ENCODE data around the gene HIRA.

HIRA gene

DNA sequence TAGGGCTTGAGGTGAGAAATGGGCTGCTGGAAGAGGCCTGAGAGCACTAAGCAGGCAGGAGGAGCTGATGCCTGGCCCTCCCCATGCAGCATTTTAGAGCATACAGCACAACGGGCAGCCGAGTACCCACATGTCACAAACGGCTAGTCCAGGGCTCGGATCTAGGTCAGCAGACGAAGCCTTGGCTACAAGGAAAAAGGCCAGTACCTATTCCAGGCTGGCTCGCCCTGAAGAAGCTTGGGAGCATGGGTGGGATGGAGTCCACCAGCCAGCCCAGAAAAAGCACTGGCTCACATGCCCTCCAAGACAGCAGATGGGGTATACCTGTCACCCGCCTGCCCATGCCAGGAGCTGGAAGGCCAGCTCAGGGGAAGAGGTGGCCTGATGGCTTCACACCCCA lies 37.9 kb upstream of the HIRA start:
- no peaks in the 10 kb centered on the region for H3K4me1 ChIP-seq (ENCODE audit: insufficient read depth, low read length)
- H3K36me3 ChIP-seq (ENCODE audit: insufficient read depth, low read length): peaks cover 91% of the 10 kb centered on the region
- H3K27me3 ChIP-seq (ENCODE audit: insufficient read depth, low read length): no peaks in the 10 kb centered on the region
- no peaks in the 10 kb centered on the region for H3K9me3 ChIP-seq (ENCODE audit: low read length)
- H3K4me3 ChIP-seq (ENCODE audit: low read length): no peak overlapping the region
- H2AFZ ChIP-seq (ENCODE audit: low read depth, low read length): no peak overlapping the region

DNA sequence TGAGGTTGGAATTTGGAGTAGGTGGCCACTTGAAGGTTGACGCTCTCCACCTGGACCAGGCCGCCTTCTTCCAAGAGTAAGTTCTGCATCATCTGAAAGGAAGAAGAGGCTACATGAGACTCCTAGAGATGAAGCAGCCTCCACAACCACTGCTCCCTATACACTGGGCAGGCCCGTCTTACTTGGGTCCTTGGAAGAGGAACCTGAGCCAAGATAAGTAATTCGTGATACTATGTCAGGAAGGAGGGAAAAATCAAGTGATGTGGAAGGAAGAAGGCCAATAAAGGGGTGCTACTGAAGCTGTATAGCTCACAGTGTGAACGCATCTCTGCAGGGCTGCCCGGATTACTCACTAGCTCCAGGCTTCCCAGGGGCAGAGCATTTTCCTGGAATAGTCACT lies 36.4 kb upstream of the HIRA start:
- no peaks in the 10 kb centered on the region for H3K4me1 ChIP-seq (ENCODE audit: insufficient read depth, low read length)
- H2AFZ ChIP-seq (ENCODE audit: low read depth, low read length): no peak overlapping the region
- no peak overlapping the region for H3K4me3 ChIP-seq (ENCODE audit: low read length)
- H3K36me3 ChIP-seq (ENCODE audit: insufficient read depth, low read length): peaks cover 89% of the 10 kb centered on the region
- no peaks in the 10 kb centered on the region for H3K27me3 ChIP-seq (ENCODE audit: insufficient read depth, low read length)
- no peaks in the 10 kb centered on the region for H3K9me3 ChIP-seq (ENCODE audit: low read length)

DNA sequence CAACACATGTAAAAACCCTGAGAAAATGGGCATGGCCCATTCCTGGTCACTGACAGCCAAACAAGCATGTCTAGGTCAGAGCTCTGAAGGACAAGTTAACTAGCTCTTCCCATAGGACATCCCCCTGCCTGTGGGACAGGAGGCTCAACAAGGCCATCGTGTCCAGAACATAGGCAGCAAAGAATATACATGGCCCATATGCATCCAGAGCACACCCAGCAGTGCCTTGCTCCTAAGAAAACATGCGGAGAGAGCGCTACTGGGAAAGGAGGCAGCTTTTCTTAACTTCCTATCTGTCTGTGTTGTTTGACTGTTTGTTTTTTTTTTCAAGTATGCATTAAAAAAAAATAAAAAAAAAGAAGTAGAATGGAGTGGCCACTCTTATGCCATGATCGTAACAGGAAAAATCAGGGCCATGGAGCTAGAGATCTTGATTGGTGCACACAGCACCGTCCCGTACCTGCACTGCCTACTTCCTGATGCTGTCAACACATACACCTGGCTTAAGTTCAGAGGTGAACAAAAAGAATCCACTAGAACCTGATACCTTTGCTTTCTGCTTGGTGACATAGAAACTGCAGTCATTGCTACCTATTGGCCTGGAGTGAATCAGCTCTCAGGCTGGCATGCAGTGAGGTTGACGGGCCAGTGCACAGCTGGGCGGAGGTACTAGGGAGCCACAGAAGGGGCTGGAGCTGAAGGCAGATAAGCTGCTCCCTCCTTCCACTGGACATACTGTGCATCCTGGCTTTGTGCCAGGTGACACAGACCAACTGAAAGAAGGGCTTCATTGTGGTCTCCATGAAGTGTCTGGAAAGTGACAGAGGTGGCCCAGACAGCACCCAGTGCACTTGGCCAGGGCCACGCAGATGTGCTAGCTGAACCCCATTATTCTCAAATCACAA lies 35.6 kb upstream of the HIRA start:
- peaks cover 81% of the 10 kb centered on the region for H3K36me3 ChIP-seq (ENCODE audit: insufficient read depth, low read length)
- H3K4me1 ChIP-seq (ENCODE audit: insufficient read depth, low read length): no peaks in the 10 kb centered on the region
- H3K4me3 ChIP-seq (ENCODE audit: low read length): no peak overlapping the region
- no peak overlapping the region for H2AFZ ChIP-seq (ENCODE audit: low read depth, low read length)
- H3K27me3 ChIP-seq (ENCODE audit: insufficient read depth, low read length): no peaks in the 10 kb centered on the region
- no peaks in the 10 kb centered on the region for H3K9me3 ChIP-seq (ENCODE audit: low read length)

DNA sequence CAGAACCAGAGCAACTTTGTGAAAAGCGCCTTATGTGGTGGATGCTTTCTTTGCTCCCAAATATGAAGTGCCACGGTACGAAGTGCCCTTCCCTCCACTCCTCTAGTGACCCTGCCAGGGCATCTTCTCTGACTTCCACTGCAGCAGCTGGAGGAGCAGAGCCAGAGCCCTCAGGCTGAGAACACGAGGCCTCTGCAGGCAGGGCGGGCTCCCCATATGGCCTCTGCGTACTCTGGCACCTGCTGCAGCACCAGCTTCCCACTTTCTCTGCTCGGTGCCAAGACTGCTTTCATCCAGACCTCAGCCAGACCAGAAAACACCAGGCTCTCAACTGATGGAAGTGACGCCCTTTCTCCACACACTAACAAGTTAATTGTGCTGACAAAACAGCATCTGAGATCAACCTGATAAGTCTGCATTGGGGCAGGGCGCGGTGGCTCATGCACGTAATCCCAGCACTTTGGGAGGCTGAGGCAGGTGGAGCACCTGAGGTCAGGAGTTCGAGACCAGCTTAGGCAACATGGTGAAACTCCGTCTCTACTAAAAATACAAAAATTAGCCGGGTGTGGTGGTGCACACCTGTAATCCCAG lies 34.7 kb upstream of the HIRA start:
- Histone ChIP-seq H3K36me3 (ENCODE audit: insufficient read depth, low read length) (peaks cover 77% of the 10 kb centered on the region), H3K4me3 (ENCODE audit: low read length) (no peak overlapping the region), H2AFZ (ENCODE audit: low read depth, low read length) (no peak overlapping the region), H3K4me1 (ENCODE audit: insufficient read depth, low read length) (no peaks in the 10 kb centered on the region), H3K9me3 (ENCODE audit: low read length) (no peaks in the 10 kb centered on the region), H3K27me3 (ENCODE audit: insufficient read depth, low read length) (no peaks in the 10 kb centered on the region)

DNA sequence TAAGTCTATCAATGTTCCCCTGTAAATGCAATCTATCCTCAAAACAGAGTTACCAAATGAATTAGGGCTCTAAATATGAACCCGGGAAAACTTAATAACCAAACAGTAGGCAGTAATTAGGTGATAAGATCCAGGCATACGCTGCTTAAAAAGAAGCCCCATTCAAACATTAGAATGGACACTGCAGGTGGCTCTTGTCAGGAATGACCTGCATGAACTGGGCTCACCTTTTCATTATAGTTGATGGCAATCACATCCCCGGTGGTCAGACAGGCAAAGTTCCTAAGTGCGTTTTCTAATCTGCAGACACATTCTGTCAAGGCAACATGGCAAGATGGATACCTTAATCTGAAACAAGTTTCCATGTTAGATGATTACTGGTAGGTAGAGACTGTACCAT lies 33.4 kb upstream of the HIRA start:
- Histone ChIP-seq H2AFZ (ENCODE audit: low read depth, low read length) (no peak overlapping the region), H3K4me1 (ENCODE audit: insufficient read depth, low read length) (no peaks in the 10 kb centered on the region), H3K27me3 (ENCODE audit: insufficient read depth, low read length) (no peaks in the 10 kb centered on the region), H3K9me3 (ENCODE audit: low read length) (no peaks in the 10 kb centered on the region), H3K4me3 (ENCODE audit: low read length) (no peak overlapping the region), H3K36me3 (ENCODE audit: insufficient read depth, low read length) (peaks cover 77% of the 10 kb centered on the region)

DNA sequence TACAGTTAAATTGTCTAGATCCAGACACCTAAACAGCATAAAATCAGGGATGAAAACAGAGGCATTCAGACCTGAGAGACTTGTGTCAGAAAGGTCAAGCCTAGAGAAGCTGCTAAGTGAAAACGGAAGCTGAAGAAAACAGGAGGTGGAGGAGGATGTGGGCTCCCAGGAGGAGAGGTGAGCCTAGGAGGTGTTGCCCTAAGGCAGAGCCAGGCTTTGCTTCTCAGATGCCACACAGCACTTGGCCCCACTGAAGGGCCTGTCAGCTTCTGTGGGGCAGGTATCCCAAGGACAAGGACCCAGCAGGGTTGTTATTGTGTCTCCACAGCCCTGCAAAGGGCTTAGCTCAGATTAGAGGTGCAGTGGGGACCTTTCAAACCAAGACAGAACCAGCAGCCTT lies 33.0 kb upstream of the HIRA start:
- Histone ChIP-seq H3K27me3 (ENCODE audit: insufficient read depth, low read length) (no peaks in the 10 kb centered on the region), H3K4me1 (ENCODE audit: insufficient read depth, low read length) (no peaks in the 10 kb centered on the region), H3K4me3 (ENCODE audit: low read length) (no peak overlapping the region), H2AFZ (ENCODE audit: low read depth, low read length) (no peak overlapping the region), H3K36me3 (ENCODE audit: insufficient read depth, low read length) (peaks cover 74% of the 10 kb centered on the region), H3K9me3 (ENCODE audit: low read length) (no peaks in the 10 kb centered on the region)

DNA sequence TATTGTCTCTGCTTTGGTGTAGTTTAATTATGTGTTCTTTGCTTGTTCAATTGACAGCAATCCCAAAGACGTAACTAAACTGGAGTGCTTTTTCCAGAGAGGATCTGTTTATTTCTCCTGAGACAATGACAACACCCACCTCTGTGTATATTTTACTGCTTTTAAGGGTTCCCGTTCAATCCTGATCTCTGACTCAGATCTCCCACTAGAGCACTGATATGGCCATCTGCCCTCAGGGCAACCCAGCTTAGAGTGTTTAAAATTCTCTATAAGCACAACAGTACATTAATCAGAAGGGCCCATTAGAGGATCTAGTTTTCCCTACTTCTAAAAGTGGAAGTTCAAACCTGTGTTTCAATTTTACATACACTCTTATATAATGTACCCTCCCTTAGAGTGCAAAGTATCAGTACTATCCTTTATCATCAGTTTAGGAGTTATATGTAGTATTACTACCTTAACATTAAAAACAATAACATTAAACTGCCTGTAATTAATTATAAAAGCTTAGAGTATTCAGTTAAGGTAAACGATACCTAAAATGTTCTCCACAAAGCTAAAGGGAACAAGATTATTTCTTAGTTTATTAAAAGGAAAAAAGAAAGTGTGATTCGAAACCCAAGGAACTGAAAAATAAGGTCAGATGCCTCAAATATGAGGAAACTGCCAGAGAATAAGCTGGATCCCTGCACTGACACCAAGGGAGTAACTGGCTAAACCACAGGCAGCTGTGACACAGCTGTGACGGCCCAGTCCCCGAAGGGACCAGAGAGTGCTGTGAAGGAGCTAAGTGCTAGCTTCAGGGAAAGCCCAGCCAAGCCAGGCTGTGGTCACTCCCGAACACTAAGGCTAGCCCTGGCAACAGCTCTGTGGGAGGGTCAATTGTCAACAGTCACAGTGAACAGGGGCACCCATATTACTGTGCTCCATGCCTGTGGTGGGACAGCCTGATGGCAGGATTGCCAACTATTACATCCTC lies 32.2 kb upstream of the HIRA start:
- peaks cover 67% of the 10 kb centered on the region for H3K36me3 ChIP-seq (ENCODE audit: insufficient read depth, low read length)
- no peaks in the 10 kb centered on the region for H3K27me3 ChIP-seq (ENCODE audit: insufficient read depth, low read length)
- H3K4me3 ChIP-seq (ENCODE audit: low read length): no peak overlapping the region
- no peaks in the 10 kb centered on the region for H3K4me1 ChIP-seq (ENCODE audit: insufficient read depth, low read length)
- H2AFZ ChIP-seq (ENCODE audit: low read depth, low read length): no peak overlapping the region
- no peaks in the 10 kb centered on the region for H3K9me3 ChIP-seq (ENCODE audit: low read length)

DNA sequence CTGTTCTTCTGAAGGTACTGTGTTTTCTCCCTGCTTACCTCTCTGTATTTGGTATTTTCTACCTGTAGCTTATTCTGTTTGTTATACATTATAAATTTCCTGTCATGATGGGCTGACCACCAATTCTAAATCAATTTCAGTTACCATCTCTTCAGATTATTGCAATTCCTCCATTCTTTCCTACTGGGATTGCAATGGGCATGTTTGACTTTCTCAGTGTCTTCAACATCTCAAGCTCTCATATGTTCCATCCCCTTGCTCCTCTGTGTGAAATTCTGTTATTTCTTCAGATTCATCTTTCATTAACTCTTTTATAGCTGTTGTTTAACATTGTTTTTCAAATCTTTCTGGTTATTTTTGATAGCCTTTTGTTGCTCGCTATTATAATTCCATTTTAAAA lies 31.5 kb upstream of the HIRA start:
- Histone ChIP-seq H3K36me3 (ENCODE audit: insufficient read depth, low read length) (peaks cover 61% of the 10 kb centered on the region), H3K9me3 (ENCODE audit: low read length) (no peaks in the 10 kb centered on the region), H3K4me1 (ENCODE audit: insufficient read depth, low read length) (no peaks in the 10 kb centered on the region), H3K4me3 (ENCODE audit: low read length) (no peak overlapping the region), H2AFZ (ENCODE audit: low read depth, low read length) (no peak overlapping the region), H3K27me3 (ENCODE audit: insufficient read depth, low read length) (no peaks in the 10 kb centered on the region)

DNA sequence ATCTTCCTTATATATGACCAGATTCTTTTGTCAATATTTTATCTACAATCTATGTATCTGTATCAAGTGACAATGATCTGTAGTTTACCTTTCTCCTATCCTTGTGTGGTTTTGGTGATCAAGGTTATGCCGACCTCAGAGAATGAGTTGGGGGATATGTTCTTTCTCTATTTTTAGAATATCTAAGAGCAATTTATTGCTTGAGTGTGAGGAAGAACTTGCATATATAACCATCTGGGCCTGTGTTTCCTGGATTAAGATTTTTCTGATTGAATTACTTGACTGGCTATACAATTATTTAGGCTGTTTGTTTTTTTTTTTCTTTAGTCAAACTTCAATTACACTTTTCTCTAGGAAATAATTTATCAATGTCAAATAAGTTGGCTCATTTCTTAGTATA lies 30.0 kb upstream of the HIRA start:
- Histone ChIP-seq H3K4me3 (ENCODE audit: low read length) (no peak overlapping the region), H3K27me3 (ENCODE audit: insufficient read depth, low read length) (no peaks in the 10 kb centered on the region), H3K4me1 (ENCODE audit: insufficient read depth, low read length) (no peaks in the 10 kb centered on the region), H3K36me3 (ENCODE audit: insufficient read depth, low read length) (peaks cover 58% of the 10 kb centered on the region), H3K9me3 (ENCODE audit: low read length) (no peaks in the 10 kb centered on the region), H2AFZ (ENCODE audit: low read depth, low read length) (no peak overlapping the region)

DNA sequence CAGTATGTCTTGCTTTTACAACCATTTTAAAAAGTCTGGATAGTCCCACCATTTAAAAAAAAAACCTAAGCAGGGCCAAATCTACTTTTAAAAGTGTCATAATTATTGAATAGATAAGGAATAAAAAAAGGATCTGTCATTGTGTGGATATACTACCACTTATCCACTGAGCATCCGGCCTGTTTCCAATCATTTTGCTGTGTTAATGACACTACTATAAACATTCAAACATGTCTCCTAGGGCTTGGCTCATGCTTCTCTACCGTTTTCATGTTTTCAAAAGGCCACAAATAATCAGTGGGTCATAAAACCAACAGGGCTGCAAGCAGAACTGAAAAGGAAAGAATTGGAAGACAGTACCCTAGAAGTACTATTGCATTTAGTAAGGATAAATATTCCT lies 28.5 kb upstream of the HIRA start:
- no peak overlapping the region for H2AFZ ChIP-seq (ENCODE audit: low read depth, low read length)
- no peaks in the 10 kb centered on the region for H3K9me3 ChIP-seq (ENCODE audit: low read length)
- no peak overlapping the region for H3K4me3 ChIP-seq (ENCODE audit: low read length)
- H3K4me1 ChIP-seq (ENCODE audit: insufficient read depth, low read length): no peaks in the 10 kb centered on the region
- peaks cover 60% of the 10 kb centered on the region for H3K36me3 ChIP-seq (ENCODE audit: insufficient read depth, low read length)
- no peaks in the 10 kb centered on the region for H3K27me3 ChIP-seq (ENCODE audit: insufficient read depth, low read length)

DNA sequence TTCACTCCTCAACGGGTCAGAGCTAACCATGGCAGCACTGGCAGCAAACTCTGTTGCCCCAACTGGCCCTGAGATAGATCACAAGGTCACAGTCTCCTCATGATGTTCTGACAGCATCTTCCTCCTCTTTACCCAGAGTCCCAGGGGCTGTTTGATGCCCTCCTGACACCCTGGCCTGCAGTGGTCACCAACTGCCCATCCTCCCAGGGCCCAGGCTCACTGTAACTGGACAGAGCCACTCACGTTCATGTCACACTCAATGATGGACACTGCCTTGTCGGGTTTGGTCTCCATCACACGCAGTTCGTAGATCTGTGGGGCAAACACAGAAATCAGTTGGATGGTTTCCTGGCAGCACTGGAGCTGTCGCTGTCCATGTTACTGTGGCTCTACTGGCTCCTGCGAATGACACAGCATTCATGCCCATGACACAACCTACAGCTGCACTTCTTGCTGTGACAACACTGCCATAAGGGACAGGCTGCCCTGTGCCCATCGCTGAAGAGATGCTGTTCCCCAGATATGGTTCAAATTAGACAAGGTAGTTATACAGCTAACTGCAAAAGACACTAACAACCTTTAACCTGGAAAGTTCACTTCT lies 26.4 kb upstream of the HIRA start:
- H3K4me1 ChIP-seq (ENCODE audit: insufficient read depth, low read length): no peaks in the 10 kb centered on the region
- peaks cover 63% of the 10 kb centered on the region for H3K36me3 ChIP-seq (ENCODE audit: insufficient read depth, low read length)
- H3K4me3 ChIP-seq (ENCODE audit: low read length): no peak overlapping the region
- H3K9me3 ChIP-seq (ENCODE audit: low read length): no peaks in the 10 kb centered on the region
- no peak overlapping the region for H2AFZ ChIP-seq (ENCODE audit: low read depth, low read length)
- H3K27me3 ChIP-seq (ENCODE audit: insufficient read depth, low read length): no peaks in the 10 kb centered on the region

DNA sequence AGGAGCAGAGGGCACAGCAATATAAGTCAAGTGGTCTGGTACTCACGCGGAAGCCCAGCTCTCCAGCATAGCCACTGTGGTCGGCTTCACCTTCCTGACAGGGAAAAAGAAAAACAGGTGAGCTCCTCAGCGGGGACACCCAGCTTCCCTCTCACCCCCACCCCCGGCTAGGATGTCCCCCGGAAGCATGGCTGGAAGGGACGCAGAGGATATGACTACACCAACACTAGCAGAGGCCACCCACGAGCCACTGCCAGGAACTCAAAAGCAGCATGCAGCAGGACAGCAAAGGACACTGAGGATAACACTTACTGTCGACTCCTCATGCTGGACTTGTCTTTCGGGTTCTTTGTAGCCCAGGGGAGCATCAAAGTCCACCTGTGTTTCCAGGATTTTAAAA lies 25.0 kb upstream of the HIRA start:
- peaks cover 71% of the 10 kb centered on the region for H3K36me3 ChIP-seq (ENCODE audit: insufficient read depth, low read length)
- H3K4me1 ChIP-seq (ENCODE audit: insufficient read depth, low read length): no peaks in the 10 kb centered on the region
- H3K27me3 ChIP-seq (ENCODE audit: insufficient read depth, low read length): no peaks in the 10 kb centered on the region
- H3K9me3 ChIP-seq (ENCODE audit: low read length): no peaks in the 10 kb centered on the region
- H3K4me3 ChIP-seq (ENCODE audit: low read length): no peak overlapping the region
- H2AFZ ChIP-seq (ENCODE audit: low read depth, low read length): no peak overlapping the region
